GM19238 (cell line): ENCODE results near the gene NPNT.

ENCODE experiments used
- DNase-seq: peaks from one replicate; pipeline ENCODE4 v3.0.0; 2011; ENCODE audit warnings: low spot score; ENCODE audit not compliant: insufficient read length

Gene NPNT

DNA sequence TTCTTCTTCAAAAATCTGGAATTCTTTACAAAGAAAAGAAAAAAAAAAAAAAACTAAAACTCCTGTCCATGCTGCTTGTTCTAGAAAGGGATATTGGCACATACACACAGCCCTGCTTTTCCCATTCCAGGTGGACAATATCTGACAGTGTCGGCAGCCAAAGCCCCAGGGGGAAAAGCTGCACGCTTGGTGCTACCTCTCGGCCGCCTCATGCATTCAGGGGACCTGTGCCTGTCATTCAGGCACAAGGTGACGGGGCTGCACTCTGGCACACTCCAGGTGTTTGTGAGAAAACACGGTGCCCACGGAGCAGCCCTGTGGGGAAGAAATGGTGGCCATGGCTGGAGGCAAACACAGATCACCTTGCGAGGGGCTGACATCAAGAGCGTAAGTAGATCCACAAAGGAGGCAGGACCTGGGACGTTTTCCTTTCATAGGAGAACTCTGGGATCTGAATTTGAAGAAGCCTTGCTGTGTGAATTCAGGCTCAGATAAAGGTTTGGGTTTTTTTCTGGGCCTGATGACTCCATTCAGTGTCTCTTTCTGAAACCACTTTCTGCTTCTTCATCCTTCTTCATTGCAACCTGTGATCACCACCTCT is 71.9 kb downstream of the NPNT start:
- no peak for DNase-seq

- no peak for DNase-seq
Observed at GRCh38 chr4:105969575-105969974, 74.3 kb downstream of the NPNT start.

GRCh38 chr4:105970371-105970770 is 75.1 kb downstream of the NPNT start:
- no peak for DNase-seq

DNA sequence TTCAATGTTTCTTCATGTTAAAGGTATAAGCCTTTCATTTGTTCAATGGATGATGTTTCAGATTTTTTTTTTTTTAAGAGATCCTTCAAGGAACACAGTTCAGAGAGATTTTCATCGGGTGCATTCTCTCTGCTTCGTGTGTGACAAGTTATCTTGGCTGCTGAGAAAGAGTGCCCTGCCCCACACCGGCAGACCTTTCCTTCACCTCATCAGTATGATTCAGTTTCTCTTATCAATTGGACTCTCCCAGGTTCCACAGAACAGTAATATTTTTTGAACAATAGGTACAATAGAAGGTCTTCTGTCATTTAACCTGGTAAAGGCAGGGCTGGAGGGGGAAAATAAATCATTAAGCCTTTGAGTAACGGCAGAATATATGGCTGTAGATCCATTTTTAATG is 75.8 kb downstream of the NPNT start:
- no peak for DNase-seq

GRCh38 chr4:105972946-105973621 is 77.8 kb downstream of the NPNT start:
- DNase-seq, result no peak

GRCh38 chr4:105976915-105977314 is 81.6 kb downstream of the NPNT start:
- DNase-seq, result no peak

- DNase-seq, result no peak
Observed at GRCh38 chr4:105978684-105979296, 83.5 kb downstream of the NPNT start.

DNA sequence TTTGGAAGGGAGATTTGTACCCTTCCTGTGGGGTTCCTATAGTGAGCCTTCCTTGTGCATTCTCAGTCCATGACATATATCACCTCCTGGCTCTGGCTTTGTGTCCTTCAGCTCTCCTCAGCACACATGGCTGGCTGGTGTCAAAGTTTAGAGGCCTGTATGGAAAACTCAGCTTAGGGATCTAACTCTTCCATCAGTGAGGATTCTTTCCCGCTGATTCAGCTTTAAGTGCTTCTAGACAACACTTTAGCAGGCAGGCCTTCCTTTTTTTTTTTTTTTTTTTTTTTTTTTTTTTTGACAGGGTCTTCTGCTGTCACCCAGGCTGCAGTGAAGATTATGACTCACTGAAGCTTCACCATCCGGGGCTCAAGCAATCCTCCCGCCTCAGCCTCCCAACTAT is 84.2 kb downstream of the NPNT start:
- no peak for DNase-seq

DNA sequence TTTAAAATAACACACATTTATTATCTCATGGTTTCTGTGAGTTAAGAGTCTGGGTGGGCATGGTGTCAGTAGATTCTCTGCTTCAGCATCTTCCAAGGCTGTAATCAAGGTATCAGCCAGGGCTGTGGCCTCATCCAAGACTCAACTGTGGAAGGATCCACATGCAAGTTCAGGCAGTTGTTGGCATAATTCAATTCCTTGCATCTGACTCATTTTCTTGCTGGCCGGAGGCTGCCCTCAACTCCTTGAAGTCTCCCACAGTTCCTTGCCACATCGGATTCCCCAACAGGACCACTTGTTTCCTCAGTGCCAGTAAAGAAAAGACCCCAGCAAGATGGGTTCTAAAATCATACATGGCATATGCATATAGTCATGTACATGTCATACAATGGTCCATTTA is 93.4 kb downstream of the NPNT start:
- DNase-seq, result no peak

- DNase-seq, result no peak
Observed at GRCh38 chr4:105989485-105990242, 94.4 kb downstream of the NPNT start.

- DNase-seq, result no peak
Observed at GRCh38 chr4:105990933-105991332, 95.7 kb downstream of the NPNT start.

- DNase-seq, result no peak
Observed at GRCh38 chr4:105991726-105992125, 96.5 kb downstream of the NPNT start.

DNA sequence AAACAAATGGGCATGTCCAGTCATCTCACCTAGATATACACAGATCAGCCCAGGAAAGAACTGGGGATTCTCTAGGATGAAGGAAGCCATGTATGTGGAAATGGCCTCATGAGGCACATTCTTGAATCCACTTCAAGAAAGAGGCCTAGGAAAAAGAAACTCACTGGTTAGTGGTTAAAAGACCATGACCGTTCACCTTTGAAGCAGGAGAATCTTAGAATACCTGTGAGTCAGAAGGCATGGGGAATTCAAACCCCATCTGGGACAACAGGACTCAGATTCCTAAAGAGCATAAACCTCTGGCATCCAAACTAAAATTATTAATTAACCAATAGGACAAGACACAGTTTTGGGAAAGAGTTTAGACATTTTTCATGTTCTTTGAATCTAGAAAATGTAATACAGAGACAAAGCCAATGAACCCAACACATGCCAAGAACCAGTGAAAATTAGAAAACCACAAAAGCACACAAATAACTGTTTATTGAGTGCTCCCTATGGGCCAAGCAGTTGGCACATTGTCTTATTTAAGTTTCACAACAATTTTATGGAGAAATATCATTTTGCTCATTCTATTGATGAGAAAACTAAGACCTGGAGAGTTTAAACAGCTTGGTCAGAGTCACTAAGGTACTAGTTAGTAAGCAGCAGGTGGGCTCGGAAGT is 97.5 kb downstream of the NPNT start:
- no peak for DNase-seq

DNA sequence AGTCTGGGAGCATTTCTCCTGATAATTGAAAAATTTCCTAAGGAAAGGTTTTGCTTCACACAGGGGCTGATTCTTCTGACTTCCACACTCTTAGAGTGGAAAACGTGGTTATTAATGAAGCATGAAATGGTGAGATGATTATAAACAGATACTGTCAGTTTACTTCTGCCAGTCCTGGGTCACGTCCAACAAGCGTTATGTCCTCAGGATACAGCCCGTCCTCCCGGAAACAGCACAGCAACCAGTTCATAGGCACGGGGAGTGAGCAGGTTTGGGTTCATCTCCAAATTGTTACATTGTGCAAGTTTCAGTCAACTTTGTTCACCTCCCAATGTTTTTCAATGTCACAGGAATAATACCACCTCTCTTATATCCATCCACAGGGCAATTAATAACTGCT is 98.8 kb downstream of the NPNT start:
- no peak for DNase-seq

- DNase-seq, result no peak
Observed at GRCh38 chr4:105994841-105995501, 99.7 kb downstream of the NPNT start.

DNA sequence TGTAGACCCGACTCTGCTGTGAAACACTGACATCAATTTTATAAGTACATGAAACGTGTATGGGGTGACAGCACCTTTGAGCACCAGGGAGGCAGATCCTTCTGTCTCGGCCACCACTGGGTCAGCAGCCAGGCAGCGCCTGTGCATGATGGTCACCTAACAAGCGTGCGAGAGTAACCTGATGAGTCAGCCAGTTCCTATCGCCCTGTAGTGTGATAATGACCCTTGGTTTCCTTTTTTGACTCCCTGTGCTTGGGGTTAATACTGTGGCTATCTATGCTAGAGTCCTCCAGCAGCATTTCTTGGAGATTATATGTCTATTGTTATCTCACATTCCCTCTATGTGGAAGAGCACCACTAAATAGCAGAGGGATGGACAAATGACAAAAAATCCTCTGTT is 101.6 kb downstream of the NPNT start:
- no peak for DNase-seq

GRCh38 chr4:105998171-105999063 is 103.1 kb downstream of the NPNT start:
- DNase-seq, result no peak

GRCh38 chr4:106002994-106003393 is 107.7 kb downstream of the NPNT start:
- DNase-seq, result no peak

GRCh38 chr4:106010761-106011160 is 115.5 kb downstream of the NPNT start:
- no peak for DNase-seq

GRCh38 chr4:106011387-106011786 is 116.1 kb downstream of the NPNT start:
- DNase-seq, result no peak
